Stimulated activated CD4-positive, alpha-beta T cell treated with anti-CD3 and anti-CD28 coated beads, TNF-alpha, amount 100 ng/mL, for 48 hours (primary cell): Measurements from ENCODE around the gene AIFM1.

ENCODE experiments used
- DNase-seq, 3 donors: peaks; one replicate each; pipeline ENCODE4 v3.0.0-alpha.2; 2020; ENCODE audit warnings: low read depth in 3 of 3

Gene AIFM1

GRCh38 chrX:130170752-130171445 lies 5.3 kb upstream of the AIFM1 start:
- peak; percentile 36 to 50 (median 44) for DNase-seq

GRCh38 chrX:130167040-130167439 lies 1.4 kb upstream of the AIFM1 start:
- DNase-seq = no peak

- DNase-seq = no peak
These were observed 799 bp upstream of the AIFM1 start for GRCh38 chrX:130166503-130166777.

GRCh38 chrX:130165181-130165702 lies 399 bp downstream of the AIFM1 start:
- DNase-seq = no peak

GRCh38 chrX:130163398-130163797 lies 2.2 kb downstream of the AIFM1 start:
- DNase-seq = no peak

- no peak for DNase-seq
These were observed 3.4 kb downstream of the AIFM1 start for GRCh38 chrX:130162094-130162735.

GRCh38 chrX:130159776-130160175 lies 5.9 kb downstream of the AIFM1 start:
- no peak for DNase-seq

- DNase-seq = no peak
These were observed 7.3 kb downstream of the AIFM1 start for GRCh38 chrX:130158311-130158710.

- no peak for DNase-seq
These were observed 10.1 kb downstream of the AIFM1 start for GRCh38 chrX:130155564-130155963.

- no peak for DNase-seq
These were observed 18.0 kb downstream of the AIFM1 start for GRCh38 chrX:130147631-130148030.

GRCh38 chrX:130145123-130145522 lies 20.5 kb downstream of the AIFM1 start:
- DNase-seq = no peak

GRCh38 chrX:130144509-130144908 lies 21.1 kb downstream of the AIFM1 start:
- DNase-seq = no peak

- DNase-seq = no peak
These were observed 26.0 kb downstream of the AIFM1 start for GRCh38 chrX:130139474-130140201.

GRCh38 chrX:130136961-130137360 lies 28.7 kb downstream of the AIFM1 start:
- no peak for DNase-seq

GRCh38 chrX:130136496-130136895 lies 29.1 kb downstream of the AIFM1 start:
- no peak for DNase-seq

GRCh38 chrX:130130990-130131389 lies 34.7 kb downstream of the AIFM1 start:
- DNase-seq = no peak

- DNase-seq = no peak
These were observed 40.4 kb downstream of the AIFM1 start for GRCh38 chrX:130125091-130125874.

GRCh38 chrX:130124577-130124976 lies 41.1 kb downstream of the AIFM1 start:
- DNase-seq = no peak

- no peak for DNase-seq
These were observed 44.2 kb downstream of the AIFM1 start for GRCh38 chrX:130121505-130121800.

GRCh38 chrX:130120746-130121504 lies 44.7 kb downstream of the AIFM1 start:
- DNase-seq = peak; percentile 26 to 38 (median 26)

- DNase-seq = no peak
These were observed 45.3 kb downstream of the AIFM1 start for GRCh38 chrX:130120321-130120731.
